SK-N-SH (cell line): Measurements from ENCODE around the gene ETV6. TPM values are rescaled to one million over a fixed set of nuclear protein-coding genes. Genes with fewer than 3 reads are reported as not detected.

Experiments
- CTCF ChIA-PET: fragments of 300-600, 350-600 bp; formaldehyde crosslinking; extraction: SDS; loops from one replicate; lab custom pipeline; 2021; lab: Yijun Ruan, JAX
- POLR2A ChIA-PET: fragments of 350-600 bp; sonication (Branson Sonifier 250); formaldehyde crosslinking; extraction: SDS; loops from one replicate; lab custom pipeline; 2020; ENCODE audit warnings: antibody characterized with exemption, inconsistent platforms; lab: Yijun Ruan, JAX
- DNase-seq: peaks from one replicate; pipeline ENCODE4 v3.0.0; 2012
- H2AFZ ChIP-seq: fragments of 200-600 bp; sonication (generic); 2 replicates; pipeline ENCODE4 v1.8.1; 2016; ENCODE audit warnings: antibody characterized with exemption, mild to moderate bottlenecking, low read depth
- H3F3A ChIP-seq: fragments of 200-600 bp; sonication (generic); replicated peaks from 2 replicates; pipeline ENCODE3; 2016; ENCODE audit warnings: antibody characterized with exemption, mild to moderate bottlenecking; ENCODE audit not compliant: insufficient read depth
- H3K27ac ChIP-seq, 2 experiments: fragments of 200-500 bp in 1 of 2; fragments of 200-600 bp in 1 of 2; sonication (Bioruptor generic) in 1 of 2; sonication (generic), shearing (Covaris generic) in 1 of 2; 2 replicates each; pipeline versions ENCODE4 v1.5.1 to v1.6.1; 2014 to 2016; ENCODE audit warnings: low read depth in 2 of 2, inconsistent platforms in 1 of 2, low read length in 1 of 2, mild to moderate bottlenecking in 1 of 2, mixed read lengths in 1 of 2
- H3K27me3 ChIP-seq: fragments of 200-600 bp; sonication (generic), shearing (Covaris generic); 2 replicates; pipeline ENCODE4 v1.6.1; 2016; ENCODE audit warnings: mixed run types; ENCODE audit not compliant: insufficient read depth
- H3K36me3 ChIP-seq, 2 experiments: fragments of 200-500 bp in 1 of 2; fragments of 200-600 bp in 1 of 2; sonication (Bioruptor generic) in 1 of 2; sonication (generic) in 1 of 2; replicated peaks in 1 of 2; 2 replicates each; pipeline versions ENCODE3 to v1.5.1; 2014 to 2016; ENCODE audit warnings: low read length in 1 of 2, mild to moderate bottlenecking in 1 of 2; ENCODE audit not compliant: insufficient read depth in 2 of 2, control insufficient read depth in 1 of 2
- H3K4me1 ChIP-seq, 2 experiments: fragments of 200-500 bp in 1 of 2; fragments of 200-600 bp in 1 of 2; sonication (Bioruptor generic) in 1 of 2; sonication (generic), shearing (Covaris generic) in 1 of 2; 2 replicates each; pipeline versions ENCODE4 v1.5.1 to v1.6.1; 2014 to 2016; ENCODE audit warnings: low read depth in 1 of 2, low read length in 1 of 2, mixed run types in 1 of 2; ENCODE audit not compliant: insufficient read depth in 2 of 2, control insufficient read depth in 1 of 2
- H3K4me2 ChIP-seq: fragments of 200-600 bp; sonication (generic), shearing (Covaris generic); 2 replicates; pipeline ENCODE4 v1.6.1; 2017; ENCODE audit warnings: mixed run types
- H3K4me3 ChIP-seq, 2 experiments: fragments of 200-500 bp in 1 of 2; fragments of 200-600 bp in 1 of 2; sonication (Bioruptor generic) in 1 of 2; sonication (generic), shearing (Covaris generic) in 1 of 2; 2 replicates each; pipeline versions ENCODE4 v1.5.1 to v1.8.1; 2014 to 2016; ENCODE audit warnings: low read depth in 2 of 2, inconsistent platforms in 1 of 2, low read length in 1 of 2, mild to moderate bottlenecking in 1 of 2, mixed read lengths in 1 of 2, moderate library complexity in 1 of 2
- H3K79me2 ChIP-seq: fragments of 200-600 bp; sonication (generic); 2 replicates; pipeline ENCODE4 v1.8.1; 2017; ENCODE audit warnings: mild to moderate bottlenecking; ENCODE audit not compliant: insufficient read depth
- H3K9ac ChIP-seq: fragments of 200-600 bp; sonication (generic); 2 replicates; pipeline ENCODE4 v1.6.1; 2017; ENCODE audit warnings: mixed run types
- H3K9me2 ChIP-seq: fragments of 200-600 bp; sonication (generic); 2 replicates; pipeline ENCODE4 v1.6.1; 2017; ENCODE audit warnings: mixed run types
- H3K9me3 ChIP-seq: fragments of 200-600 bp; sonication (generic); 2 replicates; pipeline ENCODE4 v1.6.1; 2017; ENCODE audit warnings: mixed run types, mild to moderate bottlenecking, moderate library complexity
- H4K20me1 ChIP-seq: fragments of 200-600 bp; sonication (generic); 2 replicates; pipeline ENCODE4 v1.6.1; 2017; ENCODE audit warnings: mild to moderate bottlenecking, mixed run types; ENCODE audit not compliant: insufficient read depth
- CHD2 ChIP-seq: fragments of 150-350 bp; IDR thresholded peaks from 2 replicates; pipeline ENCODE4 v1.6.1; 2018; ENCODE audit warnings: low read length; ENCODE audit not compliant: partially characterized antibody
- ELF1 ChIP-seq: IDR thresholded peaks from 2 replicates; pipeline ENCODE4 v1.4.0; 2012
- FOSL2 ChIP-seq: IDR thresholded peaks from 2 replicates; pipeline ENCODE4 v1.4.0; 2012; ENCODE audit warnings: low read depth, mild to moderate bottlenecking, moderate library complexity, borderline replicate concordance
- FOXM1 ChIP-seq: IDR thresholded peaks from 2 replicates; pipeline ENCODE4 v1.4.0; 2012; ENCODE audit warnings: low read depth, mild to moderate bottlenecking
- GABPA ChIP-seq: IDR thresholded peaks from 2 replicates; pipeline ENCODE4 v1.4.0; 2012; ENCODE audit warnings: low read depth, mild to moderate bottlenecking
- JUND ChIP-seq: IDR thresholded peaks from 2 replicates; pipeline ENCODE4 v1.4.0; 2012
- NRF1 ChIP-seq: IDR thresholded peaks from 2 replicates; pipeline ENCODE4 v1.6.1; 2012; ENCODE audit warnings: low read depth, mild to moderate bottlenecking, low read length
- POLR2AphosphoS5 ChIP-seq: IDR thresholded peaks from 2 replicates; pipeline ENCODE4 v1.6.1; 2012; ENCODE audit warnings: low read depth, low read length
- RAD21 ChIP-seq: IDR thresholded peaks from 2 replicates; pipeline ENCODE4 v1.6.1; 2012; ENCODE audit warnings: mild to moderate bottlenecking, low read length
- RCOR1 ChIP-seq: fragments of 150-350 bp; IDR thresholded peaks from 2 replicates; pipeline ENCODE4 v1.6.1; 2017; ENCODE audit warnings: antibody characterized with exemption, low read length
- RXRA ChIP-seq: IDR thresholded peaks from 2 replicates; pipeline ENCODE4 v1.4.0; 2012; ENCODE audit warnings: low read depth, mild to moderate bottlenecking, borderline replicate concordance
- TAF1 ChIP-seq: IDR thresholded peaks from 2 replicates; pipeline ENCODE4 v1.6.1; 2012; ENCODE audit warnings: low read depth, mild to moderate bottlenecking, low read length, moderate library complexity, borderline replicate concordance
- TEAD4 ChIP-seq: IDR thresholded peaks from 2 replicates; pipeline ENCODE4 v1.4.0; 2012; ENCODE audit warnings: mild to moderate bottlenecking, borderline replicate concordance; ENCODE audit not compliant: insufficient read depth
- YY1 ChIP-seq: IDR thresholded peaks from 2 replicates; pipeline ENCODE4 v1.4.0; 2012; ENCODE audit warnings: low read depth, mild to moderate bottlenecking
- WGBS: methylation state at CpG from one replicate; pipeline ENCODE4 v1.1.6; 2017; ENCODE audit warnings: low lambda C conversion rate; 5-methylcytosine and 5-hydroxymethylcytosine counted together
- polyA plus RNA-seq, 3 experiments: library from polyadenylated mRNA; depleted of rRNA; stranded (reverse); fragments of >200 nt; gene quantifications; 2 replicates each; pipeline ENCODE4 v1.2.3, GENCODE V29; 2012
- TF ChIP-seq, protein P1 (sequence below): fragments of 150-350 bp; IDR thresholded peaks from 2 replicates; pipeline ENCODE4 v1.6.1; 2016; ENCODE audit warnings: mild to moderate bottlenecking, low read depth, low read length
- TF ChIP-seq, protein P2 (sequence below): IDR thresholded peaks from 2 replicates; pipeline ENCODE4 v1.6.1; 2012; ENCODE audit warnings: mild to moderate bottlenecking, low read depth, low read length, moderate library complexity

The ETV6 gene
- polyA plus RNA-seq, 1 of the 3 experiments (the other 2 are of a cell fraction): 4.0 TPM

DNA sequence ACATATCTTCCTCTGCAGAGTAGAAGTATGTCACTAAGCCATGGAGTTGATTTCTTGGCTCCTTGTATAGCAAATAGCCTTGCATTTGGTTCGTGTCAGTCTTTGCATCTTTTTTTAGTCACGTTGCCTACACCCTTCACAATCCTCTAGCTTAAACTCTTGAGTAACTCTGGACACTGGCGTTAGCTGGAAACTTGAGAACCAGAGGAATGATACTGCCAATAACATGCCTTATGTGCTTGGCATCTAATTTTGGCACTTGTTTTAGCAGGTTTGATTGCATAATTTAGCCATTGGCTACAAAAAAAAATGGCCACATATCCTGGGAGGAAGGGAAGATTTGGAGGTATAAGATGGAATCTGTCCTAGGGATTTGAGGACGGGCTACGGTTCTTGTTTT is 136.2 kb downstream of the ETV6 start:
- no peaks in the 10 kb centered on the region for H3K27me3 ChIP-seq
- H3K9me2 ChIP-seq: no peaks in the 10 kb centered on the region
- no peak overlapping the region for H2AFZ ChIP-seq
- TF ChIP-seq, protein P1, sequence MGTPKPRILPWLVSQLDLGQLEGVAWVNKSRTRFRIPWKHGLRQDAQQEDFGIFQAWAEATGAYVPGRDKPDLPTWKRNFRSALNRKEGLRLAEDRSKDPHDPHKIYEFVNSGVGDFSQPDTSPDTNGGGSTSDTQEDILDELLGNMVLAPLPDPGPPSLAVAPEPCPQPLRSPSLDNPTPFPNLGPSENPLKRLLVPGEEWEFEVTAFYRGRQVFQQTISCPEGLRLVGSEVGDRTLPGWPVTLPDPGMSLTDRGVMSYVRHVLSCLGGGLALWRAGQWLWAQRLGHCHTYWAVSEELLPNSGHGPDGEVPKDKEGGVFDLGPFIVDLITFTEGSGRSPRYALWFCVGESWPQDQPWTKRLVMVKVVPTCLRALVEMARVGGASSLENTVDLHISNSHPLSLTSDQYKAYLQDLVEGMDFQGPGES: no peak
- no peak for TF ChIP-seq ELF1
- TF ChIP-seq TEAD4: no peak
- TF ChIP-seq NRF1: no peak
- TF ChIP-seq RAD21: no peak
- TF ChIP-seq YY1: no peak
- TF ChIP-seq, protein P2, sequence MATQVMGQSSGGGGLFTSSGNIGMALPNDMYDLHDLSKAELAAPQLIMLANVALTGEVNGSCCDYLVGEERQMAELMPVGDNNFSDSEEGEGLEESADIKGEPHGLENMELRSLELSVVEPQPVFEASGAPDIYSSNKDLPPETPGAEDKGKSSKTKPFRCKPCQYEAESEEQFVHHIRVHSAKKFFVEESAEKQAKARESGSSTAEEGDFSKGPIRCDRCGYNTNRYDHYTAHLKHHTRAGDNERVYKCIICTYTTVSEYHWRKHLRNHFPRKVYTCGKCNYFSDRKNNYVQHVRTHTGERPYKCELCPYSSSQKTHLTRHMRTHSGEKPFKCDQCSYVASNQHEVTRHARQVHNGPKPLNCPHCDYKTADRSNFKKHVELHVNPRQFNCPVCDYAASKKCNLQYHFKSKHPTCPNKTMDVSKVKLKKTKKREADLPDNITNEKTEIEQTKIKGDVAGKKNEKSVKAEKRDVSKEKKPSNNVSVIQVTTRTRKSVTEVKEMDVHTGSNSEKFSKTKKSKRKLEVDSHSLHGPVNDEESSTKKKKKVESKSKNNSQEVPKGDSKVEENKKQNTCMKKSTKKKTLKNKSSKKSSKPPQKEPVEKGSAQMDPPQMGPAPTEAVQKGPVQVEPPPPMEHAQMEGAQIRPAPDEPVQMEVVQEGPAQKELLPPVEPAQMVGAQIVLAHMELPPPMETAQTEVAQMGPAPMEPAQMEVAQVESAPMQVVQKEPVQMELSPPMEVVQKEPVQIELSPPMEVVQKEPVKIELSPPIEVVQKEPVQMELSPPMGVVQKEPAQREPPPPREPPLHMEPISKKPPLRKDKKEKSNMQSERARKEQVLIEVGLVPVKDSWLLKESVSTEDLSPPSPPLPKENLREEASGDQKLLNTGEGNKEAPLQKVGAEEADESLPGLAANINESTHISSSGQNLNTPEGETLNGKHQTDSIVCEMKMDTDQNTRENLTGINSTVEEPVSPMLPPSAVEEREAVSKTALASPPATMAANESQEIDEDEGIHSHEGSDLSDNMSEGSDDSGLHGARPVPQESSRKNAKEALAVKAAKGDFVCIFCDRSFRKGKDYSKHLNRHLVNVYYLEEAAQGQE: no peak
- TF ChIP-seq CHD2: no peak
- no peak for TF ChIP-seq GABPA
- TF ChIP-seq RCOR1: no peak
- TF ChIP-seq POLR2AphosphoS5: no peak
- TF ChIP-seq FOSL2: no peak
- no peak for TF ChIP-seq FOXM1
- TF ChIP-seq JUND: no peak
- no peak for TF ChIP-seq TAF1
- TF ChIP-seq RXRA: no peak
- no peaks in the 10 kb centered on the region for H3F3A ChIP-seq
- H3K27ac ChIP-seq: no peak overlapping the region
- H3K9ac ChIP-seq: no peak overlapping the region
- peaks cover 0 to 3% of the 10 kb centered on the region in 2 experiments for H3K36me3 ChIP-seq
- DNase-seq: no peak
- no peaks in the 10 kb centered on the region; the same call in 1 of the 2 replicates for H4K20me1 ChIP-seq
- H3K9me3 ChIP-seq: no peaks in the 10 kb centered on the region
- WGBS: 93% methylated on average over 5 of the region's 5 CpGs
- peaks cover 51% of the 10 kb centered on the region for H3K79me2 ChIP-seq
- POLR2A ChIA-PET: no interaction called here
- no peak overlapping the region for H3K4me2 ChIP-seq
- CTCF ChIA-PET: no interaction called here
- H3K4me1 ChIP-seq: peaks cover 0 to 5% of the 10 kb centered on the region in 2 experiments; a peak in 1 of 4 replicates
- no peak overlapping the region for H3K4me3 ChIP-seq
